SKM-1 (cell line): Measurements from ENCODE around the gene LNPK.
"Not testable (repeated sequence)": the region's sequence is repeated elsewhere in the genome, so short reads cannot be mapped to it uniquely, and the experiment has no call there.

ENCODE experiments used
- DNase-seq: peaks from one replicate; lab custom pipeline; 2025; ENCODE audit not compliant: unreplicated experiment; lab: John Stamatoyannopoulos, UW

The LNPK gene

DNA sequence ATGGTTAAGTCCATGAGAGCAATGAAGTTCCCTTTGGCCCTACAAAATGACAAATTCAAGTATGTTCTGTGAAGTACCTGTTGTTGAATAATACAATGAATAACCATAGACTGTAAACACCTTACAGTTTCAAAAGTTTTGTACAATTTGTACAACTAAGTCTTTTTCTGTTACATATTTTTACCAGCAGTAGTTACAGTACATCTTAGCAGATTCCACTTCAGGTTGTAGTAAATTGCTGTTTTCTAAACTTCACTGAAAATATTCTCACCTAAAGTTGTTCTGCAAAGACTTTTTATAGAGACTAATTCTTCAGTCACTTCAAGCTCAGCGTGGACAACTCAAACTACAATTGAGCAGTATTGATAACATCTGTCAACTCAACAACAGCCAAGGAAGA, 28.7 kb downstream of the LNPK start:
- DNase-seq, result no peak

DNA sequence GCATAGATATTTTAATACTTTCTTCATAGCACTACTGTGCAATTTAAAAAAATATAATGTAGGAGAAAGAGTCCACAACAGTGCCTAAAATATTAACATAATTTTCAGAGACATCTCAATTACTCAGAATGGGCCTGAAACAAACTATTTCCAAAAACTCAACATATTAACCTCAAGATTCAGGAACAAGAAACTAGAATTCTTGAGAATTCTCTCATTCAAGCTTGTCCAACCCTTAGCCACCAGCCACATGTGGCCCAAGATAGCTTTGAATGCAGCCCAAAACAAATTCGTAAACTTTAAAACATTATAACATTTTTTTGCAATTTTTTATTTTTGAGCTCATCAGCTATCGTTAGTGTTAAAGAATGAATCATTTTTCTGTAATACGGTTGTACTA, 35.2 kb downstream of the LNPK start:
- DNase-seq, result no peak

DNA sequence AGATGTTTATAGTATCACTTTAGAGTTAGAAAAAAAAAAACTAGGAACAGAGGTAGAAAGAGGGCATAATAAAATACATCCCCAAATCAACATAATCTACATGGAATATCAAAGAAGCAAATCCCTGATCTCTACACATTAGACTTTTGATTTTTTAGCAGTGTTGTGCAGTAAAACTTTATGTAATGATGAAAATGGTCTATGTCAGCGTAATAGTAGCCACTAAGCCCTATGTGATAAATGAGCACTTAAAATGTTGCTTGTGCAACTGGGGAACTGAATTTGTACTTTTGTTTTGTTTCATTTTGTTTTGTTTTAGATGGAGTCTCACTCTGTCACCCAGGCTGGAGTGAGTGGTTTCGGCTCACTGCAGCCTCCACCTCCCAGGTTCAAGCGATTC, 36.3 kb downstream of the LNPK start:
- no peak for DNase-seq

DNA sequence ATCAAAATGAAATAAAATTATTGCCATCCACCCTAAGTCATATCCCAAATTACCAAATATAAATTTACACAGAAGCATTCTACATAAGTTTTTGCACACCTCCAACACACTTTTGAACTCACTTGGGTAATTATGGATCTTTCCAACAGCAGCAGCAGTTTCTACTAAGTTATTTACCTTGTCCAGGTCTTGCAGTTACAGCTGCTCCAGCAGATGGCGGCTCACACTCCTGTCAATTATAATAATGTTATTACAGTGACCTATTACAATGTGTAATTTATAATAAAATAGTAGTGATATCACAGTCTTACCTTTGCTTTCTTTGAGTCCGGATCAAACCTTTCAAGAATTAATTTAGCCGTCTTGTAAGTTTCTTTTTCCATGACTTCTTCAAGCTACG, 37.9 kb downstream of the LNPK start:
- no peak for DNase-seq

DNA sequence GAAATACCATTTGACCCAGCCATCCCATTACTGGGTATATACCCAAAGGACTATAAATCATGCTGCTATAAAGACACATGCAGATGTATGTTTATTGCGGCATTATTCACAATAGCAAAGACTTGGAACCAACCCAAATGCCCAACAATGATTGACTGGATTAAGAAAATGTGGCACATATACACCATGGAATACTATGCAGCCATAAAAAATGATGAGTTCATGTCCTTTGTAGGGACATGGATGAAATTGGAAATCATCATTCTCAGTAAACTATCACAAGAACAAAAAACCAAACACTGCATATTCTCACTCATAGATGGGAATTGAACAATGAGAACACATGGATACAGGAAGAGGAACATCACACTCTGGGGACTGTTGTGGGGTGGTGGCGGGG, 38.9 kb downstream of the LNPK start:
- DNase-seq, result not testable (repeated sequence)

DNA sequence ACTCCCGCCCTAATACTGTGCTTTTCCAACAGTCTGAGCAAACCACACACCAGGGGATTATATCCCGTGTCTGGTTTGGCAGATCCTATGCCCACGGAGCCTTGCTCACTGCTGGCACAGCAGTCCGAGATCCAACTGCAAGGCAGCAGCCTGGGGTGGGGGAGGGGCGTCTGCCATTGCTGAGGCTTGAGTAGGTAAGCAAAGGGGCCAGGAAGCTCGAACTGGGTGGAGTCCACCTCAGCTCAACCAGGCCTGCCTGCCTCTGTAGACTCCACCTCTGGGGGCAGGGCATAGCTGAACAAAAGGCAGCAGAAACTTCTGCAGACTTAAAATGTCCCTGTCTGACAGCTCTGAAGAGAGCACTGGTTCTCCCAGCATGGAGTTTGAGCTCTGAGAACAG, 44.2 kb downstream of the LNPK start:
- DNase-seq, result no peak

DNA sequence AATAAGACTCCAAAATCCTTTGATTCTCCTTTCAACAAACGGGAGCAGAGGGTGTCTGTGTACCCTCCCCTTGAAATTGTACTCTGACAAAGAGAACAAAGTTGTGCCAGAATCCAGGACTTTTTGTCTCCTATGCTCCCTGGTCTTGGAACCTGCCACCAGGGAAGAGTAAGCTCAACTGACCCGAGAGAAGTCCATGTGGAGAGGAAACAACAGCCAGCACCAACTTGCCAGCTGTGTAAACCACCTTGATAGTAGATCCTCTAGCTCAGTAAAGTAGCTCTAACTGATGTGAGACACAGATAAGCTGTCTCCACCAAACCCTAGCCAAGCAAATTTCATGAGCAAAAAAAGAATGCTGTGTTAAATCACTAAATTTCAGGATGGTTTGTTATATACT, 46.9 kb downstream of the LNPK start:
- DNase-seq, result no peak

DNA sequence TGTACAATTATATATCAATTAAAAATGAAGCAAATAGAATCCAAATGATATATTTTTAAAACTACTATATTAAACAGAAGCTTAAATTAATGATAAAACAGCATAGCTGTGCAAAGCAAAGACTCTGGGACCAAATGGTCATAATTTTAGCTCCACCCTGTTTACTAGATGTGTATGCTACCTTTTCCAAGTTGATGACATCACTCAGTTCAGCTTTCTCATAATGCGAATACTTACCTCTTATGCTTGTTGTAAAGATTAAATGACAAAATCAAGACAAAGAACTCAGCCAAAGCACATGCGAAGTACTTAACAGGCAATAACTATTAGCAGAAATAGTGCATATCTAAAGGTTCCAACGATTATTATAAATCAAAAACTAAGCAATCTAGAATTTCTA, 51.6 kb downstream of the LNPK start:
- no peak for DNase-seq

DNA sequence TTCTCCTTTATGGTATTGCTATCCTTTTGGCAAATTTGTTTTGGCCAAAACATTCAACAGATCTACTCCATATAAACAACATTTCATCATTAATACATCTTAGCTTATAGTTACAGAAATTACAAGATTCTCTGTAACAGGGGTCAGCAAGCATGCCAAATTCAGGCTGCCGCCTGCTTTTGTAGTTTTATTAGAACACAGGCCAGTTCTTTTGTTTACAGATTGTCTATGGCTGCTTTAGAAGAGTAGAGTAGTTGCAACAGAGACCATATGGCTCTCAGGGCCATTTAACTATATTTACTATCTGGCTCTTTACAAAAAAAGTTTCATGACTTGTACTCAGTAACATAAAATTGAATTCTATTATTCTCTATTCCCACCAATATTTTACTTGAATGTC, 53.9 kb downstream of the LNPK start:
- no peak for DNase-seq

DNA sequence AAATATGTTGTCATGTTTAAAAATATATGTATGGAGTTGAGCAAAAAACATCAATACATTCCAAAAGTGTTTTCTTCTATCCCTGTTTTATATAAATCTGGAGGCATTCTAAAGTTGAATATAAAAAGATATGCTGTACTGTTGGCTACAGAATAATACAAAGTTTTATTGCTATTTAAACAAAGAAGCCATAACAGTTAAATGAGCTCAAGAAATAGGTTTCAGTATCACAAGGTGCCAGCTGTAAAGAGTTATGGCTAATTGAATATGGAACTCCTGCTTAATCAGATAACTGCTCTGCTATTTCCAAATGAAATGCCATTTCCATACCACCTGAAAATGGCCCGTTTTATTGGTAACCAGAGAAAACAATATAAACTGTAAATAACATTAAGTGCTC, 55.0 kb downstream of the LNPK start:
- DNase-seq, result no peak

DNA sequence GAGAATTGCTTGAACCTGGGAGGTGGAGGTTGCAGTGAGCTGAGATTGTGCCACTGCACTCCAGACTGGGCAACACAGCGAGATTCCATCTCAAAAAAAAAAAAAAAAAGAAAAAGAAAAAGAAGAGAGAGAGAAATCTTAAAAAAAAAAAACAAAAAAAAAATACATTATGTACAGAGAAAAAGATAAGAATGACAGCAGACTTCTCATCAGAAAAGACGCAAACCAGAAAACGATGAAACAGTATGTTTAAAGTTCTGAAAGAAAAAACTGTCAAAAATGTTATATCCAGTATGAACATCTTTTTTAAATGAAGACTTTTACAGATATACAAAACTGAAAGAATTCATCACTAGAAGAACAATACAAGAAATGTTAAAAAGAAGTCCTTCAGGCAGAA, 60.4 kb downstream of the LNPK start:
- no peak for DNase-seq

DNA sequence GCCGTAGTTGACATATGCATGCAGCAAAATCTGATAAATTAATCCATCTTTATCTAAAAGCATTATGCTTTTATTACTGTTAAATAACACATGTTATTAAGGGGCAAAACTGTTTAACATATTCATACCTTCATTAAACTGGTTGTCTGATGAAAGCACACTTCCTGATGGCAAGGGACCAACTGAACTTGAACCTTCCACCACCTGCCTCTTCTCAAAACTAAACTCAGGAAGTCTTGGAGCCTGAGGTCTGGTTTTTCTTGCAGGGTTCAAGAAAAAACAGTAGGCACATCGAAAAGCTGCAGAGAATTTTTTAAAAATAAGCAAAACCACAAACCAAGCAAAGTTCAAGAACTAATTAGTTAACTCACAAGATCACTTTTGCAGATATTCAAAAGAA, 64.9 kb downstream of the LNPK start:
- DNase-seq, result no peak

DNA sequence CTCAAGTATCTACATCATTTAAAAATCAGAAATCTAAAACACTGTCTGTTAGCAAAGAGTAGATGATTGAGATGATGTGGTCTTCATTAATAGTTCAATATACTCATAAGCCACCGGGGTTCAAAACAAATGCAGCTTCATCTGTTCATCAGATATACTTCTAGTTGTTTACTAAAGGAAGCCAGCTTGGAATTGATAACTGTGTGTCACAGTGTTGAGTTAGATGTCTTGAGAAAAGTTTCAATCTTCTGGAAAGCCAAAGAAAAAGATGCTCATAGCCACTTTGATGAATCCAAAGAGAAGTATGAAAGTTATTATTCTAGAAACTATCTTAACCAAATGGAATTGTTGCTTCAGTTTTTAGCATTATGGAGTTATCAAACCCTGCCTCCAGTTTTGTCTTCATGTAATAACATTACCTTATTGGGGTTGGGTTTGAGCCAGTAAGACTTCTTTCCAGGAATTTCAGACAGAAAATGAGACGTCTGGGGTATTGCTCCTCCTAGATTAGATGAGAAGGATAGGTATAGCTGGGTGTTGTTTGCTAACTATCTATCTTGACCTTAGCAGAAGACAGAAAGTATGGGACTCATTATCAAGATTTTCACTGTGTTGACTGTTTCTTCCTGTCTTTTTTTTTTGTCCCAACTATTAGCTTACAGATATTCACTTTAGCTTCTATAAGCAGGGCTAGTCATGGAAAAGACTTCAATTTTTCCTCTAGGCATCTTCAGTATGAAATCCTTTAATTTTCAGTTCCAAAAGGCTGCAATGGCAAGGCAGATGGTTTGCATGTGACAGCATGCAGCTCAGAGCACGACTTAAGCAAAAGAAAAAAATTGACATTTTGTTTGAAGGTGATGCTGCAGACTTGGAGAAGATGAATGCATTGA, 66.5 kb downstream of the LNPK start:
- no peak for DNase-seq

DNA sequence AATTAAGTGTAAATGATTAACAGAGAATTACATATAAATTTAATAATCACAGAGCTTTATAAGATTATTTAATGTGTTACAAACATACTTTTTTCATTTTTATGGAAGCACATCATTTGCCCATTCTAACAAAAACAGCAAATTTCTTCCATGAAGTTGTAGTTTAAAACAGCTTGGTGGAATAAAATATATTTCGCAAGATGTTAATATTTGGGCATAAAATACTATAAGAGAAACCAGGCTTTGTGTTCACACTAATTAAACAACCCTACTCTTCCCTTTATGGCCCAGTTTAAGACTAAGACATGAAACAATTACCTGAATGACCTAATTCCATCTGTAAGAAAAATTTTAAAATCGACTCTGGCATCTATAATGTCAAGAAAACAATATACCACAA, 69.4 kb downstream of the LNPK start:
- no peak for DNase-seq

DNA sequence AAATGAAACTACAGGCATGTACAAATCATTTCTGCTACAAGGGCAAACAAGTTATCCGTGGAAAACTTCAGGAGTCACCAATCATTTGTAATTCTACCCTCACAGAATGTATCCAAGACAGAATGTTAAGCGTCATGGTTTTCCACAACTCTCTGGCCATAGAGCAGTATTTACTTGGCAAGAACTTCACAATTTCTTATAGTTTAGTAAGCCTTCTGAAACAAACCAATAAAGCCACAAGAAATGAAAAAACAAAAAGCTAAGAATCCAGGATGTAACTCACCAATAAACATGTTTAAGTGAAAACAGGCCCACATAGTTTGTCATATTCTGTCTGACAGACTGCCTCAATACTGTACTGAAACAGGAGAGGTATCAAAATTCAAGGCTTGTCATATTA, 70.3 kb downstream of the LNPK start:
- DNase-seq, result no peak

DNA sequence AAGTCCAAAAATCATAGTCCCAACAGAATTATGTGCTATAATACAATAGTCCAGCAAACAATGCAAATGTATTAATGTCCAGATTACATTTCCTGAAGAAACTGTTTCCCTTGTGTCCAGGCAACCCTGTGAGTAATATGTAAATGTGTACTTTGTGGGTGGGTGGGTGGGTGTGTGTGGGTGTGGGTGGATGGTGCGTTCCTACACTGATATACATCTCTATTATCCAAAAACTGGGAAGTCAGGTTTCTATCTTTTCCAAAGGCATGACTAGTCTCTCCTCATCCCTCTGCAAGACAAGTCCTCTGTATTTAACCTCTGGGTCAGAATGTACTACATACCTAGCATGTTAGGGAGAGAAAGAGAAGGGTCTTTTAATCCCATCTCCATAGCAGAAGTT, 71.6 kb downstream of the LNPK start:
- DNase-seq, result no peak

DNA sequence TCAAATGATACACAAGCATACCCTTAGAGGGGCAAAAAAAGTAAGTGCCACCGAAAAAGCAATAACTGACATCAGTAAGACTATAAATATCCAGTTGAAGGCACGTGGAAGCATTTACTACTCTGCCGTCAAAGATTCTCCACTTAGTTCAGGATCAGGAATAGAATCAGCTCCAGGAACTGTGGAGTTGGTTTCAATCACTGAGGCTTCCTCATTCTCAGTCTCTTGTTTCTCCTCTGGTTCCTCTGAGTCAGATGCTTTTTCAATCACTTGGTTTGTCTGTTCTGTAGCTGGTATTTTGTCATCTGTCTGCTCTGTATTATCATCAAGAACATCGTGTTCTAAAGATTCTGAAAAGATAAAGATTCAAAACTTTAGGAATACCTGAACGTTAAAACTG, 72.2 kb downstream of the LNPK start:
- no peak for DNase-seq

DNA sequence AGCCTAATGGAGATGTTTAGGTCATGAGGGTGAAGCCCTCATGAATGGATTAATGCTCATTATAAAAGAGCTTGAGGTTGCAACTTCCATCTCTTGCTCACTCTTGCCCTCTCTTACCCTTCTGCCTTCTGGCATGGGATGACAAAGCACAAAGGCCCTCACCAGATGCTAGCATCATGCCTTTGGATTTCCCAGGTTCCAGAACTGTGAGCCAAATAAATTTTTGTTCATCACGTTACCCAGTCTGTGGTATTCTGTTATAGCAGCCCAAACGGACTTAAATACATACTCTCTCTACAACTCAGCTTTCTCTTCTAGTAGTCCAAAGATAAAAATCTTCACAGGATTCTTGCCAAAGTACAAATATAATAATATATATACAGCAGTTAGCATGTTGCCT, 75.8 kb downstream of the LNPK start:
- DNase-seq, result no peak

DNA sequence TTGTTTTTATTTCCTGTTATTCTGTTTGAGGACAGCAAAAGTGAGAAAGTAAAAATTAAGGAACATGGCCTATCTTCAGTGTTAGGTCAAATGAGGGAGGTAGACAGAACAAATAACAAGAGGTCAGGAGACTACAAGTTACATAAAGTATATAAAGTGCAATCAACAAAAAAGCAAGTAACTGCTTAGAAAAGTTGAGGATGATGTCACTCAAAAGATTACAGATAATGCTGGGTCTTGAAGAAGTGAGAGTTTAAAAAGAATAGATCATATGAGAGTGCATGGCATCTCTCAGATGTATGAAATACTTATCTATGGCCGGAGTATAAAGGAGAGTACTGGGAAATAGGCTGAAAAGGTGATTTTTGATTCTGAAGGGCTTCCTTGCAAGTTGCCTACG, 79.9 kb downstream of the LNPK start:
- no peak for DNase-seq

DNA sequence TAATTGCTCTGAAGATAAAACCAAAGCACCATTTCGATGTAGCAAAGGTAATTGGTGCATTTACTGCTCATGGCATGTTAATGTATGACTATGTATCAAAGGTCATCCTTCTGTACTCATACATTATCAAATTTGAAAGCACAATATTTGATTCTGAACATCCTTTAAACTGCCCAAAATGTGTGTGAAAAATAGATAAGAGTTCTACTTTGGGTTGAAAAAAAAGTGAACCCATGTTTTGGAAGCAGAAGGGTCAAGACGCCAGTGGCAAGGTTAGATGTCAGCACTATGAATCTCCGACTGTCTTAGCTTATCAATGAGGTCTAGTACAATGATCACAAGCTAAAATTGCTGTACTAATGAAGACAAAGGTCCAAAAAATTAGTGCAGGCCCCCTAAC, 83.1 kb downstream of the LNPK start:
- no peak for DNase-seq

DNA sequence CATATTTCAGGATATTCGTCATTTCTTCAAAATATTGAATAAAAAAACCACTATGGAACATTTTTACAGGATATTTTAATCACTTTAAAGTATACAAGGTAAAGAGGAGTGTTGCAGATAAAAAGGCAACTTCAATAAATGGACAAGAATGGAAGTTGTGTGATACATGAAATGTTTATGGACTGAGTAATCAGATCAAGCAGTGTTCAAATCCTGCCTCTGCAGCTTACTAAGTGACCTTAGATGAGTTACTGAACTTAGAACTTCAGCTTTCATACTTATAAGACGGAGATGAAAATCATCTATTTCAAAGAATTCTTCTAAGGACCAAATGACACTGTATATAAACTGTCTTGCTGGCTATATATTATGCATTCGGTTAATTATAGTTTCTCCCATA, 87.2 kb downstream of the LNPK start:
- DNase-seq, result no peak

DNA sequence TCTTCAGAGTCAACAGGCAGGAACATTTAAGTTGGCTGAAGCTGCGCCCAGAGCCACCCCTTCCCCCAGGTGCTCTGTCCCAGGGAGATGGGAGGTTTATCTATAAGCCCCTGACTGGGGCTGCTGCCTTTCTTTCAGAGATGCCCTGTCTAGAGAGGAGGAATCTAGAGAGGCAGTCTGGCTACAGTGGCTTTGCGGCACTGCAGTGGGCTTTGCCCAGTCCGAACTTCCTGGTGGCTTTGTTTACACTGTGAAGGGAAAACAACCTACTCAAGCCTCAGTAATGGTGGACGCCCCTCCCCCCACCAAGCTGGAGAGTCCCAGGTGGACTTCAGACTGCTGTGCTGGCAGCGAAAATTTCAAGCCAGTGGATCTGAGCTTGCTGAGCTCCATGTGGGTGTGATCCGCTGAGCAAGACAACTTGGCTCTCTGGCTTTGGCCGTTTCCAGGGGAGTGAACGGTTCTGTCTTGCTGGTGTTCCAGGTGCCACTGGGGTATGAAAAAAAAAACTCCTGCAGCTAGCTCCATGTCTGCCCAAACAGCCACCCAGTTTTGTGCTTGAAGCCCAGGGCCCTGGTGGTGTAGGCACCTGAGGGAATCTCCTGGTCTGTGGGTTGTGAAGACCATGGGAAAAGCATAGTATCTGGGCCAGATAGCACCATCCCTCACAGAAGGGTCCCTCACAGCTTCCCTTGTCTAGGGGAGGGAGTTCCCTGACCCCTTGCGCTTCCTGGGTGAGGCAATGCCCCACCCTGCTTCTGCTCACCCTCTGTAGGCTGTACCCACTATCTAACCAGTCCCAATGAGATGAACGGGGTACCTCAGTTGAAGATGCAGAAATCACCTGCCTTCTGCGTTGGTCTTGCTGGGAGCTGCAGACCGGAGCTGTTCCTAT, 88.0 kb downstream of the LNPK start:
- not testable (repeated sequence) for DNase-seq
